Prostate gland (tissue), 2 donors: ENCODE results near the gene MYLK. TPM values are rescaled to one million over a fixed set of nuclear protein-coding genes. Genes with fewer than 3 reads are reported as not detected.

Source experiments
- DNase-seq: peaks from one replicate; pipeline ENCODE4 v3.0.0-alpha.2; 2019; ENCODE audit warnings: low spot score
- H3K27ac ChIP-seq, 2 donors: fragments of 200-600 bp; sonication (generic); 2 replicates each; pipeline ENCODE4 v1.5.1; 2017 to 2019
- H3K27me3 ChIP-seq: fragments of 200-600 bp; sonication (generic); replicated peaks from 2 replicates; pipeline ENCODE4 v1.5.1; 2019; ENCODE audit not compliant: insufficient read depth
- H3K36me3 ChIP-seq, 2 donors: fragments of 200-600 bp; sonication (generic); 1 replicate in 1 of 2; 2 replicates in 1 of 2; pipeline versions ENCODE4 v1.5.1 to v1.8.1; 2017 to 2019
- H3K4me1 ChIP-seq: fragments of 200-600 bp; sonication (generic); replicated peaks from 2 replicates; pipeline ENCODE4 v1.5.1; 2019
- H3K4me3 ChIP-seq, 2 donors: fragments of 200-600 bp; sonication (generic); 2 replicates each; pipeline ENCODE4 v1.5.1; 2017 to 2019
- H3K9me3 ChIP-seq: fragments of 200-600 bp; sonication (generic); 2 replicates; pipeline ENCODE4 v1.5.1; 2017
- CTCF ChIP-seq, 4 experiments: fragments of 200-600 bp in 2 of 4; fragments of 450-650 bp in 2 of 4; sonication (generic) in 2 of 4; IDR thresholded peaks; 1 replicate in 3 of 4; 2 replicates in 1 of 4; pipeline ENCODE4 v1.5.1; 2016 to 2019; ENCODE audit warnings: antibody characterized with exemption in 4 of 4, mild to moderate bottlenecking in 2 of 4, moderate library complexity in 2 of 4
- POLR2A ChIP-seq: fragments of 450-650 bp; IDR thresholded peaks from one replicate; pipeline ENCODE4 v1.6.1; 2016; ENCODE audit warnings: antibody characterized with exemption, mild to moderate bottlenecking
- POLR2AphosphoS5 ChIP-seq: sonication (generic); formaldehyde crosslinking; IDR thresholded peaks from one replicate; pipeline ENCODE4 v1.6.1; 2017; ENCODE audit warnings: antibody characterized with exemption
- WGBS: methylation state at CpG from one replicate; pipeline ENCODE4 v1.1.5; 2018; 5-methylcytosine and 5-hydroxymethylcytosine counted together
- intact Hi-C: fragments of 100-400 bp; cut with DNase I; formaldehyde crosslinking; loops from one replicate; pipeline ENCODE4 v1.14.2; 2022
- total RNA-seq, 2 donors: library from RNA; depleted of rRNA; stranded (reverse); fragments of >200 nt; gene quantifications; one replicate each; pipeline ENCODE4 v1.1.0, GENCODE V29; 2016

The MYLK gene
- total RNA-seq, 2 donors from 2014 or later: 345 to 600 TPM

DNA sequence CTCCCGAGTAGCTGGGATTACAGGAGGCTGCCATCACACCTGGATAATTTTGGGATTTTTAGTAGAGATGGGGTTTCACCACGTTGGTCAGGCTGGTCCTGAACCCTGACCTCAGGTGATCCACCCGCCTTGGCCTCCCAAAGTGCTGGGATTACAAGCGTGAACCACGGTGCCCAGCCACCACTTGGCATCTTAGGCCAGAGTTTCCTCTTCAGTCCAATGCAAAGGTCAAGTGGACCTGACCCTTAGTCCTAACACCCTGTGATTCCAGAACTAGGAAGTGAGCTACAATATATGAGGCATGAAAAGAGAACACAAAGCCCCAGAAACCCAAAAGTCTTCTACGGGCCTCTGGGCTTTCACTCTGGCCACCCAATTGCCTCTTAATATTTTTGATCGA is 5.3 kb downstream of the MYLK start:
- DNase-seq: no peak
- intact Hi-C loops: no loop called here
- TF ChIP-seq POLR2A (no peak), CTCF (IDR thresholded peaks at IDR 0.05) (no peak), POLR2AphosphoS5 (no peak)
- H3K27ac ChIP-seq: no peak overlapping the region
- no peaks in the 10 kb centered on the region for H3K36me3 ChIP-seq
- no peaks in the 10 kb centered on the region for H3K9me3 ChIP-seq
- no peak overlapping the region for H3K4me3 ChIP-seq
- H3K27me3 ChIP-seq: no peaks in the 10 kb centered on the region
- H3K4me1 ChIP-seq: no peaks in the 10 kb centered on the region
- WGBS: 92% methylated on average over 7 of the region's 7 CpGs

DNA sequence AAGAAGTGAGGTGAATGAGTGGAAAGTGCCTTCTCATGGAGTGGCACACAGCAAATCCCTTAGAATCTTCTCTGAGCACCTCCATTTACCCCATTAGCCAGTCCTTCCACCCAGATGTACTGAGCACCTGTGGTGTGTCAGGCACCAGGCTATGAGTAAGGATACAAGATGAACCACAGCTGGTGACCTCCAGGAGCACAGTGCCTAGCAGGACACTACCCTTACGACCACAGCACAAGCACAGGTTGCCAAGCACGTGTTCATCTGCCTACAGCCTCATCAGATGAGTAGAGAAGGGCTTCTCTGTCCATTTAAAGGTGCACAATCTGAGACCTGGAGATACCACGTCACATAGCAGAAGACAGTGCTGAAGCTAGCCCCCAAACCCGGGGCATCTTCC is 6.2 kb downstream of the MYLK start:
- Histone ChIP-seq H3K27me3 (no peaks in the 10 kb centered on the region), H3K4me3 (no peak overlapping the region), H3K4me1 (no peaks in the 10 kb centered on the region), H3K9me3 (no peaks in the 10 kb centered on the region), H3K27ac (no peak overlapping the region), H3K36me3 (no peaks in the 10 kb centered on the region)
- intact Hi-C loops: no loop called here
- no peak for DNase-seq
- TF ChIP-seq CTCF (IDR thresholded peaks at IDR 0.05) (no peak), POLR2AphosphoS5 (no peak), POLR2A (no peak)
- 89% methylated on average over 4 of the region's 4 CpGs for WGBS

- no peaks in the 10 kb centered on the region for H3K27me3 ChIP-seq
- no peaks in the 10 kb centered on the region for H3K9me3 ChIP-seq
- intact Hi-C loops: no loop called here
- H3K27ac ChIP-seq: no peak overlapping the region
- TF ChIP-seq CTCF (IDR thresholded peaks at IDR 0.05): no peak
- no peaks in the 10 kb centered on the region for H3K4me1 ChIP-seq
- 77% methylated on average over 4 of the region's 4 CpGs for WGBS
- H3K36me3 ChIP-seq: no peaks in the 10 kb centered on the region
- no peak for DNase-seq
- no peak overlapping the region for H3K4me3 ChIP-seq
Observed at GRCh38 chr3:123877466-123877865, 6.7 kb downstream of the MYLK start.

- no peak for DNase-seq
- Histone ChIP-seq H3K27me3 (no peaks in the 10 kb centered on the region), H3K9me3 (no peaks in the 10 kb centered on the region), H3K4me1 (no peaks in the 10 kb centered on the region), H3K36me3 (no peaks in the 10 kb centered on the region), H3K27ac (no peak overlapping the region), H3K4me3 (no peak overlapping the region)
- intact Hi-C loops: no loop called here
- TF ChIP-seq CTCF (IDR thresholded peaks at IDR 0.05) (no peak), POLR2AphosphoS5 (no peak), POLR2A (no peak)
Observed at GRCh38 chr3:123876858-123877257, 7.3 kb downstream of the MYLK start.

DNA sequence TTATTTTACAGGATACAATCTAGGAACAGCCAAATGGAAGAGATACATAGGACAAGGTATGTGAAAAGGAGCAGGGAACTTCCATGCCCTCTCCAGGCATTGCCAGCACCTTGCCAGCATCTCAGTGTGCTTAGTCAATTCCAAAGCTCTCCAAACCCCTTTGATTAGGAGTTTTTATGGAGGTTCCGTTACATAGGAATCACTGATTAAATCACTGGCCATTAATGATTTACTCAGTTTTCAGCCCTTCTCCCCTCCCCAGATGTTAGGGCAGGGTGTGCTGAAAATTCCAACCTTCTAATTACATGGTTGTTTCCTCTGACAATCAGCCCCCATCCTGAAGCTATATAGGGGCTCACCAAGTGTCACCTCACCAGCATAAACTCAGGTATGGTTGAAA is 11.5 kb downstream of the MYLK start:
- Histone ChIP-seq H3K27ac (no peak overlapping the region), H3K4me1 (no peaks in the 10 kb centered on the region), H3K36me3 (no peaks in the 10 kb centered on the region), H3K4me3 (no peak overlapping the region), H3K9me3 (no peaks in the 10 kb centered on the region), H3K27me3 (peaks cover 2% of the 10 kb centered on the region)
- intact Hi-C loops: no loop called here
- DNase-seq: no peak
- WGBS: 62% methylated on average over 1 of the region's 1 CpG
- no peak for TF ChIP-seq CTCF (IDR thresholded peaks at IDR 0.05)
